G401 (cell line): ENCODE measurements around the gene DNAH14. TPM values are rescaled to one million over a fixed set of nuclear protein-coding genes. Genes with fewer than 3 reads are reported as not detected.
"Not testable (repeated sequence)": the region's sequence is repeated elsewhere in the genome, so short reads cannot be mapped to it uniquely, and the experiment has no call there.

Experiments
- DNase-seq: peaks from one replicate; pipeline ENCODE4 v3.0.0-alpha.2; 2015; ENCODE audit warnings: low spot score
- in situ Hi-C: cut with HindIII; loops from 2 replicates; pipeline ENCODE4 v1.10.0; 2016; ENCODE audit warnings: low sequenced_read_pairs, mixed read lengths
- total RNA-seq: library from RNA; depleted of rRNA; stranded (reverse); fragments of >200 nt; shearing (Covaris generic); gene quantifications from 2 replicates; pipeline ENCODE4 v1.2.3, GENCODE V29; 2014

Gene DNAH14
- total RNA-seq, 1 experiment from 2014 or later: 55.6 TPM

- in situ Hi-C loops, DNase-seq: not testable (repeated sequence)
Observed at GRCh38 chr1:225210180-225210579, 280.7 kb downstream of the DNAH14 start.

GRCh38 chr1:225211694-225212442 lies 282.4 kb downstream of the DNAH14 start:
- in situ Hi-C loops, DNase-seq: not testable (repeated sequence)

- no peak for DNase-seq
- in situ Hi-C loops: no loop called here
Observed at GRCh38 chr1:225224287-225224686, 294.8 kb downstream of the DNAH14 start.

- no peak for DNase-seq
- in situ Hi-C loops: no loop called here
Observed at GRCh38 chr1:225225681-225226080, 296.2 kb downstream of the DNAH14 start.

- in situ Hi-C loops: no loop called here
- no peak for DNase-seq
Observed at GRCh38 chr1:225228871-225229303, 299.4 kb downstream of the DNAH14 start.

- in situ Hi-C loops, DNase-seq: not testable (repeated sequence)
Observed at GRCh38 chr1:225229429-225229828, 300.0 kb downstream of the DNAH14 start.

GRCh38 chr1:225230483-225230882 lies 301.0 kb downstream of the DNAH14 start:
- DNase-seq: no peak
- in situ Hi-C loops: no loop called here

- DNase-seq, in situ Hi-C loops: not testable (repeated sequence)
Observed at GRCh38 chr1:225232930-225233329, 303.5 kb downstream of the DNAH14 start.

- in situ Hi-C loops: no loop called here
- no peak for DNase-seq
Observed at GRCh38 chr1:225242611-225243010, 313.1 kb downstream of the DNAH14 start.

GRCh38 chr1:225250432-225250831 lies 321.0 kb downstream of the DNAH14 start:
- in situ Hi-C loops: no loop called here

GRCh38 chr1:225253173-225253572 lies 323.7 kb downstream of the DNAH14 start:
- in situ Hi-C loops: no loop called here
- DNase-seq: no peak

More at GRCh38 chr1:225250432-225250831, 321.0 kb downstream of the DNAH14 start:
- DNase-seq: no peak

GRCh38 chr1:225253784-225254183 lies 324.3 kb downstream of the DNAH14 start:
- in situ Hi-C loops: no loop called here

GRCh38 chr1:225254676-225255075 lies 325.2 kb downstream of the DNAH14 start:
- in situ Hi-C loops: no loop called here
- no peak for DNase-seq

More at GRCh38 chr1:225253784-225254183, 324.3 kb downstream of the DNAH14 start:
- no peak for DNase-seq

GRCh38 chr1:225257081-225257480 lies 327.6 kb downstream of the DNAH14 start:
- no peak for DNase-seq
- in situ Hi-C loops: no loop called here

GRCh38 chr1:225258811-225259210 lies 329.3 kb downstream of the DNAH14 start:
- DNase-seq: no peak
- in situ Hi-C loops: no loop called here

GRCh38 chr1:225259542-225259941 lies 330.1 kb downstream of the DNAH14 start:
- DNase-seq: no peak
- in situ Hi-C loops: no loop called here

GRCh38 chr1:225260319-225260718 lies 330.8 kb downstream of the DNAH14 start:
- in situ Hi-C loops: no loop called here
- DNase-seq: no peak

- no peak for DNase-seq
- in situ Hi-C loops: no loop called here
Observed at GRCh38 chr1:225277445-225277844, 348.0 kb downstream of the DNAH14 start.

- in situ Hi-C loops: no loop called here
- no peak for DNase-seq
Observed at GRCh38 chr1:225280563-225280962, 351.1 kb downstream of the DNAH14 start.

GRCh38 chr1:225290244-225290643 lies 360.8 kb downstream of the DNAH14 start:
- no peak for DNase-seq
- in situ Hi-C loops: no loop called here

- in situ Hi-C loops: no loop called here
- no peak for DNase-seq
Observed at GRCh38 chr1:225299624-225300023, 370.1 kb downstream of the DNAH14 start.
